H1 (cell line): ENCODE measurements around the gene REPS2. TPM values are rescaled to one million over a fixed set of nuclear protein-coding genes. Genes with fewer than 3 reads are reported as not detected.

Experiments used
- CTCF ChIA-PET: fragments of 300-600 bp; sonication (Branson Sonifier 250); formaldehyde crosslinking; loops from one replicate; lab custom pipeline; 2021; ENCODE audit not compliant: partially characterized antibody; lab: Charles Lee
- POLR2A ChIA-PET: fragments of 300-600 bp; sonication (Branson Sonifier 250); formaldehyde crosslinking; loops from one replicate; lab custom pipeline; 2021; ENCODE audit warnings: inconsistent platforms; ENCODE audit not compliant: partially characterized antibody; lab: Charles Lee
- DNase-seq, 2 experiments: peaks; one replicate each; pipeline versions ENCODE4 v3.0.0 to v3.0.0-alpha.2; 2010 to 2022; ENCODE audit warnings: low spot score in 2 of 2, low read depth in 1 of 2, mixed read lengths in 1 of 2
- FAIRE-seq: peaks from 2 replicates; lab custom pipeline; 2011; peaks lifted over from hg19 to GRCh38; lab: Jason Lieb, UNC
- H2AFZ ChIP-seq: 2 replicates; pipeline ENCODE4 v1.8.1; 2012; ENCODE audit warnings: low read length, inconsistent platforms
- H2AK5ac ChIP-seq: 2 replicates; pipeline ENCODE4 v1.6.1; 2013; ENCODE audit warnings: low read depth, low read length
- H2BK120ac ChIP-seq: replicated peaks from 2 replicates; pipeline ENCODE3; 2013; ENCODE audit warnings: low read depth, low read length, inconsistent platforms
- H2BK12ac ChIP-seq: 2 replicates; pipeline ENCODE4 v1.6.1; 2013; ENCODE audit warnings: low read depth, low read length
- H2BK15ac ChIP-seq: 2 replicates; pipeline ENCODE4 v1.6.1; 2013; ENCODE audit warnings: low read length
- H2BK20ac ChIP-seq: 2 replicates; pipeline ENCODE4 v1.6.1; 2013; ENCODE audit warnings: low read length
- H2BK5ac ChIP-seq: 2 replicates; pipeline ENCODE4 v1.6.1; 2013; ENCODE audit warnings: low read depth, low read length
- H3K14ac ChIP-seq: 2 replicates; pipeline ENCODE4 v1.6.1; 2013; ENCODE audit warnings: inconsistent platforms; ENCODE audit not compliant: insufficient read length
- H3K18ac ChIP-seq: 2 replicates; pipeline ENCODE4 v1.6.1; 2013; ENCODE audit warnings: low read length; ENCODE audit errors: extremely low read depth
- H3K23ac ChIP-seq: 2 replicates; pipeline ENCODE4 v1.6.1; 2013; ENCODE audit warnings: inconsistent platforms; ENCODE audit not compliant: insufficient read length
- H3K23me2 ChIP-seq: 2 replicates; pipeline ENCODE4 v1.6.1; 2013; ENCODE audit warnings: low read depth, low read length
- H3K27ac ChIP-seq: 2 replicates; pipeline ENCODE4 v1.6.1; 2011; ENCODE audit warnings: low read depth, low read length, inconsistent platforms
- H3K27me3 ChIP-seq, 4 experiments: replicated peaks in 1 of 4; 1 replicate in 1 of 4; 2 replicates in 3 of 4; pipeline versions ENCODE4 v1.6.1 to v1.8.1; 2011 to 2013; ENCODE audit warnings: low read length in 3 of 4, mild to moderate bottlenecking in 3 of 4, inconsistent platforms in 2 of 4, mixed read lengths in 2 of 4, moderate library complexity in 1 of 4; ENCODE audit not compliant: control insufficient read depth in 3 of 4, insufficient read depth in 3 of 4; ENCODE audit errors: extremely low read depth in 1 of 4
- H3K36me3 ChIP-seq, 4 experiments: 2 replicates each; pipeline versions ENCODE4 v1.6.1 to v1.8.1; 2011 to 2013; ENCODE audit warnings: mild to moderate bottlenecking in 4 of 4, low read length in 3 of 4, moderate library complexity in 2 of 4, control low read depth in 1 of 4, inconsistent platforms in 1 of 4; ENCODE audit not compliant: insufficient read depth in 4 of 4, control insufficient read depth in 2 of 4
- H3K4ac ChIP-seq: replicated peaks from 2 replicates; pipeline ENCODE3; 2013; ENCODE audit warnings: low read length, low read depth, mixed read lengths, inconsistent platforms; ENCODE audit not compliant: insufficient read length
- H3K4me1 ChIP-seq, 4 experiments: replicated peaks in 1 of 4; 1 replicate in 1 of 4; 2 replicates in 3 of 4; pipeline versions ENCODE4 v1.6.1 to v1.8.1; 2011 to 2013; ENCODE audit warnings: low read length in 3 of 4, inconsistent platforms in 2 of 4, mixed read lengths in 1 of 4; ENCODE audit not compliant: insufficient read depth in 4 of 4, control insufficient read depth in 3 of 4
- H3K4me2 ChIP-seq, 2 experiments: 2 replicates each; pipeline versions ENCODE4 v1.6.1 to v1.8.1; 2011 to 2013; ENCODE audit warnings: low read depth in 2 of 2, low read length in 2 of 2, control low read depth in 1 of 2, inconsistent platforms in 1 of 2, mild to moderate bottlenecking in 1 of 2; ENCODE audit not compliant: insufficient read depth in 1 of 2
- H3K4me3 ChIP-seq, 4 experiments: fragments of 200-600, 300-600 bp in 1 of 4; sonication (generic), shearing (Covaris generic), sonication (Bioruptor Twin) in 1 of 4; 2 replicates each; pipeline versions ENCODE4 v1.5.1 to v1.8.1; 2011 to 2016; ENCODE audit warnings: low read length in 4 of 4, low read depth in 3 of 4, control low read depth in 2 of 4, inconsistent platforms in 2 of 4, mild to moderate bottlenecking in 2 of 4, mixed read lengths in 1 of 4, moderate library complexity in 1 of 4; ENCODE audit not compliant: insufficient read depth in 2 of 4; ENCODE audit errors: extremely low read depth in 1 of 4
- H3K56ac ChIP-seq: replicated peaks from 2 replicates; pipeline ENCODE3; 2013; ENCODE audit warnings: low read depth, mild to moderate bottlenecking, mixed read lengths, low read length, inconsistent platforms; ENCODE audit not compliant: insufficient read length
- H3K79me1 ChIP-seq: 2 replicates; pipeline ENCODE4 v1.6.1; 2013; ENCODE audit warnings: low read depth, low read length, control low read depth
- H3K79me2 ChIP-seq, 2 experiments: 2 replicates each; pipeline versions ENCODE4 v1.6.1 to v1.8.1; 2012 to 2013; ENCODE audit warnings: low read length in 2 of 2, mild to moderate bottlenecking in 2 of 2, inconsistent platforms in 1 of 2; ENCODE audit not compliant: insufficient read depth in 2 of 2, control insufficient read depth in 1 of 2
- H3K9ac ChIP-seq, 4 experiments: replicated peaks in 1 of 4; 1 replicate in 1 of 4; 2 replicates in 3 of 4; pipeline versions ENCODE4 v1.6.1 to v1.8.1; 2011 to 2013; ENCODE audit warnings: low read depth in 3 of 4, low read length in 3 of 4, control low read depth in 2 of 4, mild to moderate bottlenecking in 2 of 4, moderate library complexity in 2 of 4, inconsistent platforms in 1 of 4; ENCODE audit errors: extremely low read depth in 1 of 4
- H3K9me3 ChIP-seq, 2 experiments: 2 replicates each; pipeline versions ENCODE4 v1.6.1 to v1.8.1; 2012 to 2013; ENCODE audit warnings: mild to moderate bottlenecking in 2 of 2, moderate library complexity in 2 of 2, control low read depth in 1 of 2, inconsistent platforms in 1 of 2, low read depth in 1 of 2, low read length in 1 of 2, mixed read lengths in 1 of 2; ENCODE audit not compliant: insufficient read depth in 2 of 2
- H4K20me1 ChIP-seq, 2 experiments: replicated peaks in 1 of 2; 2 replicates each; pipeline versions ENCODE3 to v1.8.1; 2011 to 2013; ENCODE audit warnings: inconsistent platforms in 2 of 2, low read length in 2 of 2, mild to moderate bottlenecking in 1 of 2; ENCODE audit not compliant: insufficient read depth in 2 of 2, control insufficient read depth in 1 of 2
- H4K5ac ChIP-seq: 2 replicates; pipeline ENCODE4 v1.6.1; 2013; ENCODE audit warnings: low read length, low read depth, mixed read lengths, inconsistent platforms; ENCODE audit not compliant: insufficient read length
- H4K8ac ChIP-seq: 2 replicates; pipeline ENCODE4 v1.8.0; 2013; ENCODE audit warnings: mild to moderate bottlenecking, moderate library complexity, low read length, inconsistent platforms; ENCODE audit not compliant: insufficient read depth; ENCODE audit errors: extremely low read depth
- H4K91ac ChIP-seq: replicated peaks from 2 replicates; pipeline ENCODE3; 2013; ENCODE audit warnings: low read length, mixed read lengths, inconsistent platforms; ENCODE audit not compliant: insufficient read length
- BACH1 ChIP-seq: IDR thresholded peaks from 2 replicates; pipeline ENCODE4 v1.6.1; 2012; ENCODE audit warnings: low read length, improper control_type of control experiment
- BCL11A ChIP-seq, 2 experiments: IDR thresholded peaks; one replicate each; pipeline ENCODE4 v1.6.1; 2011; ENCODE audit warnings: low read depth in 2 of 2, low read length in 2 of 2, mild to moderate bottlenecking in 2 of 2
- CTBP2 ChIP-seq: IDR thresholded peaks from 2 replicates; pipeline ENCODE4 v1.7.0; 2011; ENCODE audit warnings: borderline replicate concordance, mild to moderate bottlenecking, moderate library complexity, mixed read lengths, low read length; ENCODE audit not compliant: insufficient read depth, insufficient read length
- E2F6 ChIP-seq: IDR thresholded peaks from 2 replicates; pipeline ENCODE4 v1.6.1; 2012; ENCODE audit warnings: inconsistent platforms
- EGR1 ChIP-seq: IDR thresholded peaks from 2 replicates; pipeline ENCODE4 v1.6.1; 2011; ENCODE audit warnings: low read depth, low read length, borderline replicate concordance
- PHF8 ChIP-seq: fragments of 200-600 bp; sonication (generic); conservative IDR thresholded peaks from 2 replicates; pipeline ENCODE4 v1.7.1; 2012; ENCODE audit warnings: low read depth, mild to moderate bottlenecking, inconsistent platforms, low read length, moderate library complexity
- SRF ChIP-seq: IDR thresholded peaks from 2 replicates; pipeline ENCODE4 v1.6.1; 2011; ENCODE audit warnings: mild to moderate bottlenecking, low read depth, low read length, moderate library complexity
- TCF12 ChIP-seq: IDR thresholded peaks from 2 replicates; pipeline ENCODE4 v1.6.1; 2011; ENCODE audit warnings: low read depth, mild to moderate bottlenecking, low read length
- ZNF274 ChIP-seq: IDR thresholded peaks from 2 replicates; pipeline ENCODE4 v1.7.0; 2012; ENCODE audit warnings: low read length, borderline replicate concordance; ENCODE audit errors: extremely low read depth
- WGBS, 2 experiments: shearing (Covaris generic) in 1 of 2; methylation state at CpG; one replicate each; pipeline versions ENCODE4 v1.1.6 to v1.1.7; 2013 to 2015; ENCODE audit warnings: low lambda C conversion rate in 2 of 2, mixed read lengths in 2 of 2, inconsistent platforms in 1 of 2, low coverage in 1 of 2, missing lambda C conversion rate in 1 of 2; ENCODE audit not compliant: insufficient replicate concordance in 2 of 2, insufficient coverage in 1 of 2, insufficient read length in 1 of 2; ENCODE audit errors: extremely low coverage in 1 of 2, missing lambda C conversion rate in 1 of 2; 5-methylcytosine and 5-hydroxymethylcytosine counted together
- polyA plus RNA-seq, 7 experiments: library from polyadenylated mRNA; depleted of rRNA in 3 of 7; stranded (reverse) in 5 of 7; unstranded in 2 of 7; fragments of >200 nt in 5 of 7; fragments of 200-250 nt in 2 of 7; gene quantifications; 1 replicate in 5 of 7; 2 replicates in 1 of 7; 4 replicates in 1 of 7; pipeline versions ENCODE4 v1.2.1 to v1.2.3, GENCODE V29; 2011 to 2013; ENCODE audit warnings: missing spikeins in 2 of 7, mixed read lengths in 2 of 7
- total RNA-seq: library from RNA; stranded (reverse); fragmentation: NEBNext Ultra II Directional; extraction: Animal tissue kit (Norgen Biotek cat#: 25700); gene quantifications from 2 replicates; pipeline ENCODE4 v1.2.1, GENCODE V29; 2021

REPS2 gene
- total and polyA plus RNA-seq, 2 of the 8 experiments (the other 6 are each of a cell fraction or from before 2014, with no cell fraction given): 0.79 to 4.3 TPM

- H3K18ac ChIP-seq: no peak overlapping the region
- H3K56ac ChIP-seq: no peak overlapping the region
- H4K91ac ChIP-seq: no peak overlapping the region
- H3K27ac ChIP-seq: no peak overlapping the region
- H2BK12ac ChIP-seq: no peak overlapping the region
- no peak overlapping the region for H4K8ac ChIP-seq
- H3K4ac ChIP-seq: no peak overlapping the region
- ChIA-PET POLR2A (no interaction called here), CTCF (interaction anchor here (0.6 to 2.8 kb wide), 8 partner anchors 9 to 197 kb away, joined by 3 to 15 read pairs (median 4); no protein-coding TSS in a partner anchor)
- FAIRE-seq: peak; percentile 73
- no peak overlapping the region for H2AK5ac ChIP-seq
- WGBS, 2 experiments: 85% methylated on average over 2 of the region's 2 CpGs; no CpG with 5 or more reads in 1 of the 2 experiments
- no peak overlapping the region for H3K4me3 ChIP-seq
- no peak for TF ChIP-seq BCL11A (IDR thresholded peaks at IDR 0.05; ENCODE audit: low read depth in 2 of 2, low read length in 2 of 2)
- TF ChIP-seq PHF8: no peak
- no peak for TF ChIP-seq E2F6
- TF ChIP-seq CTBP2: no peak
- no peak for TF ChIP-seq SRF
- no peak for TF ChIP-seq EGR1
- TF ChIP-seq ZNF274: no peak
- no peak for TF ChIP-seq BACH1
- no peak for TF ChIP-seq TCF12
- H2BK15ac ChIP-seq: no peak overlapping the region
- H3K23me2 ChIP-seq: no peaks in the 10 kb centered on the region
- no peak for DNase-seq
- H3K27me3 ChIP-seq: no peaks in the 10 kb centered on the region
- no peak overlapping the region for H3K4me2 ChIP-seq
- H3K23ac ChIP-seq: no peak overlapping the region
- H3K9ac ChIP-seq: no peak overlapping the region
- no peaks in the 10 kb centered on the region for H3K9me3 ChIP-seq
- no peaks in the 10 kb centered on the region for H3K36me3 ChIP-seq
- no peak overlapping the region for H2AFZ ChIP-seq
- H2BK20ac ChIP-seq: no peak overlapping the region
- no peak overlapping the region for H4K5ac ChIP-seq
- no peak overlapping the region for H2BK5ac ChIP-seq
- peaks cover 0 to 2% of the 10 kb centered on the region in 2 experiments for H4K20me1 ChIP-seq
- H3K14ac ChIP-seq: no peak overlapping the region
- no peaks in the 10 kb centered on the region for H3K79me1 ChIP-seq
- H2BK120ac ChIP-seq: no peak overlapping the region
- no peaks in the 10 kb centered on the region for H3K79me2 ChIP-seq
- no peaks in the 10 kb centered on the region for H3K4me1 ChIP-seq
Measured at GRCh38 chrX:16994736-16995135, 48.3 kb downstream of the REPS2 start.
